Measurements from ENCODE around the gene GALNTL6. TPM values are rescaled to one million over a fixed set of nuclear protein-coding genes. Genes with fewer than 3 reads are reported as not detected.

GALNTL6 gene
- 0.10 TPM for total RNA-seq (ENCODE audit: unreplicated experiment)
- long read RNA-seq, partial matches to known transcripts, result 1 of 2 reads
- long read RNA-seq, other reads (novel, unspliced or antisense), result 1 of 2 reads

GRCh38 chr4:171812665-171813525 lies at the start of gene GALNTL6:
TSS of gene GALNTL6 (plus strand) at chr4:171813404.
- DNase-seq (ENCODE audit: low spot score), result peak; percentile 33
- TF ChIP-seq CTCF (IDR thresholded peaks at IDR 0.05; ENCODE audit: unreplicated experiment), result no peak
- Mint-ChIP-seq H3K27me3 (ENCODE audit: unreplicated experiment) (peaks cover 13% of the 10 kb centered on the region), H3K4me1 (ENCODE audit: unreplicated experiment) (peaks cover 7% of the 10 kb centered on the region), H3K4me3 (ENCODE audit: unreplicated experiment) (peak within 1 kb of the TSS; percentile 92), H3K27ac (ENCODE audit: unreplicated experiment) (no peak within 1 kb of the TSS), H3K36me3 (ENCODE audit: low read depth, unreplicated experiment) (peaks cover 4% of the 10 kb centered on the region), H3K9me3 (ENCODE audit: unreplicated experiment) (no peaks in the 10 kb centered on the region)

- Mint-ChIP-seq H3K4me3 (ENCODE audit: unreplicated experiment) (no peak overlapping the region), H3K36me3 (ENCODE audit: low read depth, unreplicated experiment) (no peaks in the 10 kb centered on the region), H3K27me3 (ENCODE audit: unreplicated experiment) (peaks cover 2% of the 10 kb centered on the region), H3K4me1 (ENCODE audit: unreplicated experiment) (peaks cover 2% of the 10 kb centered on the region), H3K9me3 (ENCODE audit: unreplicated experiment) (no peaks in the 10 kb centered on the region), H3K27ac (ENCODE audit: unreplicated experiment) (no peak overlapping the region)
- DNase-seq (ENCODE audit: low spot score), result no peak
- no peak for TF ChIP-seq CTCF (IDR thresholded peaks at IDR 0.05; ENCODE audit: unreplicated experiment)
These were observed 47.7 kb upstream of the GALNTL6 start for GRCh38 chr4:171765514-171765913.

GRCh38 chr4:171774642-171775190 lies 38.5 kb upstream of the GALNTL6 start:
- no peak for DNase-seq (ENCODE audit: low spot score)
- H3K27ac Mint-ChIP-seq (ENCODE audit: unreplicated experiment), result no peak overlapping the region
- H3K36me3 Mint-ChIP-seq (ENCODE audit: low read depth, unreplicated experiment), result peaks cover 3% of the 10 kb centered on the region

GRCh38 chr4:171779301-171779700 lies 33.9 kb upstream of the GALNTL6 start:
- H3K27me3 Mint-ChIP-seq (ENCODE audit: unreplicated experiment), result peaks cover 3% of the 10 kb centered on the region
- no peaks in the 10 kb centered on the region for H3K36me3 Mint-ChIP-seq (ENCODE audit: low read depth, unreplicated experiment)
- TF ChIP-seq CTCF (IDR thresholded peaks at IDR 0.05; ENCODE audit: unreplicated experiment), result no peak
- H3K4me3 Mint-ChIP-seq (ENCODE audit: unreplicated experiment), result no peak overlapping the region
- H3K4me1 Mint-ChIP-seq (ENCODE audit: unreplicated experiment), result no peaks in the 10 kb centered on the region
- H3K9me3 Mint-ChIP-seq (ENCODE audit: unreplicated experiment), result no peaks in the 10 kb centered on the region
- DNase-seq (ENCODE audit: low spot score), result no peak
- H3K27ac Mint-ChIP-seq (ENCODE audit: unreplicated experiment), result no peak overlapping the region

More at GRCh38 chr4:171774642-171775190, 38.5 kb upstream of the GALNTL6 start:
- no peak for TF ChIP-seq CTCF (IDR thresholded peaks at IDR 0.05; ENCODE audit: unreplicated experiment)
- Mint-ChIP-seq H3K4me1 (ENCODE audit: unreplicated experiment) (no peaks in the 10 kb centered on the region), H3K4me3 (ENCODE audit: unreplicated experiment) (no peak overlapping the region), H3K27me3 (ENCODE audit: unreplicated experiment) (peaks cover 3% of the 10 kb centered on the region), H3K9me3 (ENCODE audit: unreplicated experiment) (no peaks in the 10 kb centered on the region)

- no peaks in the 10 kb centered on the region for H3K27me3 Mint-ChIP-seq (ENCODE audit: unreplicated experiment)
- DNase-seq (ENCODE audit: low spot score), result no peak
- TF ChIP-seq CTCF (IDR thresholded peaks at IDR 0.05; ENCODE audit: unreplicated experiment), result no peak
- no peaks in the 10 kb centered on the region for H3K4me1 Mint-ChIP-seq (ENCODE audit: unreplicated experiment)
- H3K4me3 Mint-ChIP-seq (ENCODE audit: unreplicated experiment), result no peak overlapping the region
- H3K36me3 Mint-ChIP-seq (ENCODE audit: low read depth, unreplicated experiment), result no peaks in the 10 kb centered on the region
- no peaks in the 10 kb centered on the region for H3K9me3 Mint-ChIP-seq (ENCODE audit: unreplicated experiment)
- H3K27ac Mint-ChIP-seq (ENCODE audit: unreplicated experiment), result no peak overlapping the region
These were observed 27.8 kb upstream of the GALNTL6 start for GRCh38 chr4:171785388-171785787.
